T follicular helper cell (primary cell): Measurements from ENCODE around the gene RASGEF1B.
"Not testable (repeated sequence)": the region's sequence is repeated elsewhere in the genome, so short reads cannot be mapped to it uniquely, and the experiment has no call there.

Experiments used
- DNase-seq: peaks from one replicate; pipeline ENCODE4 v3.0.0-alpha.2; 2020; ENCODE audit warnings: low read depth

The RASGEF1B gene

GRCh38 chr4:81431971-81432370 lies 39.7 kb downstream of the RASGEF1B start:
- no peak for DNase-seq

- no peak for DNase-seq
Measured at GRCh38 chr4:81429607-81430006, 42.1 kb downstream of the RASGEF1B start.

DNA sequence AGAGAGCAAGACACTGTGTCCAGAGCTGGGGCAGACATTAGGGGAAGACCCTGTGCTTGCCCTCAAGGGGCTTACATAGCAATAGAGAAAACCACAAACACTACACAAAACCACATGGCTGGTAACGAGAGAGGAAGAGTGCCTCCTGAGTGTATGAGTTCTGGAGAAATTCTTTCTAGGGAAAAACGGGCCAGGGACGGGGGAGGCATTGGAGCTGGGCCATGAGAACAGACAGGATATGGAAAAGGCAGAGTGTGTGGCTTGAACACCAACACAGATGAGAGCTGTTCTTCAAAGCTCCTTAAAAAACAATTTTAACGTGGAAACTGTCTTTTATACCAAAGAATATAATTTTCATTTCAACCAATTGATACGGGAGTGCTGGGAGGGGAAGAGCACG lies 42.7 kb downstream of the RASGEF1B start:
- no peak for DNase-seq

GRCh38 chr4:81428002-81428401 lies 43.7 kb downstream of the RASGEF1B start:
- no peak for DNase-seq

DNA sequence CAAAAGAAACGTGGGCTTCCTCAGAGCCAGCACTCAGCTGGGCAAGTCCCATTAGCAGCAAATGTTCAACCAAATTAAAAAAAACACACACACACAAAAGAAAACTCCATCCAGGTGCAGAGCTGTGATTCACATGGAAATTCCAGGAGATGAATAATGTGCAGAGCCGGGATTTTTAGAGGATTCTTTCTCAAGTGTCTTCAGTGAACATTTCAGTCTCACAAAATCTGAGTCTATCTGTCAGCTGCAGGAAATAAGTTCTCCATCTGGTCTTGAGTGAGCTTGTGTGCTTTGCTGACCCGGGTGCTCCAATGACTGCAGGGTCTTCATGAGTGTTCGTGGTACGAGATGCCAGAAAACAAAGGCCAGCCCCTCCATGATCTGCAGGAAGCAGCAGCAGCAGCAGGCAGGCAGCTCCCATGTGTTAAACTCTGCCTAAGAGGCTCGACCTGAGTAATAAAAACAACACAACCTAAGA lies 44.3 kb downstream of the RASGEF1B start:
- DNase-seq: no peak

DNA sequence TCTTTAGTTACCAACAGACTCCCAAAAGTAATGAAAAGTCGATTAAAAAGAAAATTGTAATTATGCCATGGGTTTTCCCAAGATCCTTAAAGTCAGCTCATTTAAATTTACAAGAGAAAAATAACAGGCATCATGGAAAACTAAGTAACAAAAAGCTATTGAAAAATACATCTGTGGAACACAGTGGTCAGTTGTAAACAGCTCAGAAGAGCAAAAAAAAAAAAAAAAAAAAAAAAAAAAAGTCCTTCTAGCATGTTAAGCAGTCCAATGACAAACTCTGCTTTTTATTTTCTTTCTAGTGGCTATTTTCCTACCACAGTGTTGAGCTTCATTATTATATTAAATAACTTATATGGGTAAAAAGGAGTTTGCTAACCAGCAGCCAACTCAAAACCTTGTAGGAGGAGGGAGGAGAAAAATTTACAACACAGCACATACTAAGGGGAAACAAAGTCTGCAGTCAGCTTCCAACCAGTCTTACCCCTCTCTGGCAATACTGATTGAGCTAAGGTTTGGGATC lies 44.9 kb downstream of the RASGEF1B start:
- no peak for DNase-seq

DNA sequence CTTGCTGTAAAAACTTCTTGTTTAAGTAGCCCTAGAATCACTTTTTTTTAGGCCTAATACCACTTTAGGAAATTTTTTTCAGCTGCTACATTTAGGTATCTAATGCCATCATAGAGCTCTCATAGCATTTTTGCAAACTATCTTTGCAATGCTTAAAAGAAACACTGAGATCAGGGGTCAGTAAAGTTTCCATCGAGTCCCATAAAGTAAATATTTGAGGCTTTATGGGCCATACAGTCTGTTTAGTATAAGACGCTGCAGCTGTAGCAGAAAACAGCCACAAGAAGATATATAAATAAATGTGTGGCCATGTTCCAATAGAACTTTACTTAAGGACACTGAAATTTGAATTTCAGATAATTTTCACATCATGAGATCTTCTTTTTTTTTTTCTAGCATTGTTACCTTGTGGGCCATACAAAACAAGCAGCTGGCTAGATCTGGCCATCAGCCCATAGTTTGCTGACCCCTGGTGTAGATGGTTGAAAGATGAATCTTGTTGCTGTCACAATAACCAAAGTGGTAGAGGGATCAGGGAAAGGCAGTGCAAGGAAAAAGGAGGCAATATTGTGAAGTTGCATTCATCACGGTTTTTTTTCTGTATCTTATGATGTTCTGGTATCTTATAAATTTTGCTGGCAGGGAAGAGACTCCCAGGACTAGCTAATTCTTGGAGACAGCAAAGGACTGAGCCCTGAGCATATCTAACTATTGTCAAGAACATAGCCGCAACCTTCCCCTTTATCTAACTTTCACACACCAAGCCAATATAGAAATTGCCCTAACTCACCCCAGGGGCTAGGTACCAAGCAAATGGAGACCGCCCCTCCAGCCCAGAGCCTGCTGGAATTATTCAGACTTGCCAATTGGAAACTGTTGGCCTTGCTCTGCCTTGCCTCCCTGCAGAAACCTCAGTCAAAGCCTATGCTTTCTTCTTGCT lies 46.6 kb downstream of the RASGEF1B start:
- DNase-seq: no peak

- no peak for DNase-seq
Measured at GRCh38 chr4:81424336-81424735, 47.4 kb downstream of the RASGEF1B start.

DNA sequence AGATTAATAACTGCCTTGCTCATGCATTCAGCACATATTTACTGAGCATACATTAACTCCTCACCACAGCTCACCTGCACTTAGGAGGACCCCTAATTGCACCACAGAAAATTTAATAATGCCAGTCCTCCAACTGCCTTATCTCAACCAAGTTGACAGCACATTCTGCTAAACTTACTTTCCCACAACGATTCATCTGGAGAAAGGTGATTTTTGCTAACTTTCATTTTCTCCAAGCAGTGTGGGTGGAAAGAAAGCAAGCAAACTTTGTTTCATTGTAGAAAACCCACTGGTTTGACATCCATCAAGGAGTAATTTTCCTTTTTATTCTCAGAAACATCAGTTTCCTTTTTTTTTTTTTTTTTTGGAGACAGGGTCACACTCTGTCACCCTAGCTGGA lies 49.1 kb downstream of the RASGEF1B start:
- no peak for DNase-seq

DNA sequence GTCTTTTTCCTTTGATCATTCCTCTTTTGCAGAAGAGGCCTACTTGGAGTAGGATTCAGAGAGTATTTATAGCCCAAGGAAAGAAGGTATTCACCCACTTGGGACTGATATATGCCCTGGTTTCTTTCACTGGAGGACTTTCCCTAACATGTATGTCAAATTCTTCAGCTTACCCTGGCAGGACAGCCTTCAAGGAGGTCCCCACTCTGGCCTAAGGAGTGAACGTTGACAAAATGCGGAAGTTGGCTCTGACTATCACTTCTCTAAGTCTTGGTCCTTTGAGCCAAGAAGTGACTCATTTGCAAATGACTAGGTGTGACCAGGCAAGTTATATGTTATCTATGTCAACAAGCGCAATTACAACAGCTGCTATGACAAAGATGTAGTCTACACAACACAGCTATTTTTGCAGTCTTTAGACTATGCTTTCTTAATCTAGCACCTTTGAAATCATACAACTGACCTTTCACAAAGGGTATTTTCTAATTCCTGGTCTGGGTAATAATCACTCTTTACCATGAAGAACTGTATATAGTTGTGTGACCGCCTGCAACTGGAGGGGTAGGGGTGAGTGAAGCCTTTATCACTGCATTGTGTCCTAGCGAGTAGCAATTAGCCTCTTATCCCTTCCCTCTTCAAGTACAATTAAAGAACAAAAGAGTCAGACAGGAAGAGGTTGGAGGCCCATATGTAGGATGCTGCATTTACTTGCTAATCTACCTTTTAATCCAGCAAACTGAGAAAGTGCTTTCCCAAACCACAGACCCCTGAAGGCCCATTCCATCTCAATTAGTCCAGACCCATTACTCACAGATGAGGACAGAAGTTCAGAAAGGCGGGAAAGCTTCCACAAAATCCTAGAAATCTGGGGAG lies 50.1 kb downstream of the RASGEF1B start:
- no peak for DNase-seq

- no peak for DNase-seq
Measured at GRCh38 chr4:81418572-81418971, 53.1 kb downstream of the RASGEF1B start.

GRCh38 chr4:81412946-81413495 lies 58.7 kb downstream of the RASGEF1B start:
- DNase-seq: no peak

GRCh38 chr4:81410680-81411079 lies 61.0 kb downstream of the RASGEF1B start:
- DNase-seq: no peak

DNA sequence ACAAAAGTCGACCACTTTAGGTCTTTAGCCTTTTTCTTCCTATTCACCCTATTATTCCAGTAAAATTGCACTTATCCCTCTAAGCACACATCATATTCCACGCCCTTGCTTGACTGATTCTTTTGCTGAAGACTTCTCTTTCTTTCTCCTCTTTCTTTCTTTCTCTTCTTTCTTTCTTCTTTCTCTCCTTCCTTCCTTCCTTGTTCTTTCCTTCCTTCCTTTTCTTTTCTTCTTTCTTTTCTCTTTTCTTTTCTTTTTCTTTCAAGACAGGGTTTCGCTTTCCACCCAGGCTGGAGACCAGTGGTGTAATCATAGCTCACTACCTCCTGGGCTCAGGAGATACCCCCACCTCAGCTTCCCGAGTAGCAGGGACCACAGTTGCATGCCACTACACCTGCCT lies 61.9 kb downstream of the RASGEF1B start:
- DNase-seq: no peak

GRCh38 chr4:81408341-81408740 lies 63.4 kb downstream of the RASGEF1B start:
- no peak for DNase-seq

GRCh38 chr4:81407726-81408125 lies 64.0 kb downstream of the RASGEF1B start:
- no peak for DNase-seq

GRCh38 chr4:81406481-81406880 lies 65.2 kb downstream of the RASGEF1B start:
- not testable (repeated sequence) for DNase-seq

GRCh38 chr4:81405900-81406401 lies 65.8 kb downstream of the RASGEF1B start:
- peak; percentile 15 for DNase-seq

DNA sequence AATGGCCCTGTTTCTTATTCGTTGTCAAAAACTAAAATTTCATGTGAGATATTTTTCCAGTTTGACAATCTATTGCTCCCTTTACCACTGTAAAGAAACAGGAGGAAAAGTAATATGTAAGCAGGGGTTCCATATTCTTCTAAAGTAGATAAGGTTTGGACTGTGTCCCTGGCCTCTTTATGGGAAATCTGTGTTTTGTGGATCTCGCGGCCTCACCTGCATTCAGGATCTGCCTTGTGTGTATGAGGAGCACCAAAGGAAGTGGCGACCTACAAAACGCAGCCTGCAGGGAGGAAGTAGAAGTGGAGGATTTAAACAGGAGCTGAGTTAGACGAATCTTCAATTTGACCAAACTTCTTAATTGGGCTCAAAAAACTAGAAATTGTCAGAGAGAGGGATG lies 67.0 kb downstream of the RASGEF1B start:
- DNase-seq: no peak

GRCh38 chr4:81404294-81404693 lies 67.4 kb downstream of the RASGEF1B start:
- DNase-seq: no peak

GRCh38 chr4:81399306-81400086 lies 72.2 kb downstream of the RASGEF1B start:
- DNase-seq: no peak
